Transverse colon (tissue), 4 donors: ENCODE measurements around the gene RAMP3.

Source experiments
- CTCF ChIP-seq, 5 experiments: fragments of 200-600 bp in 3 of 5; fragments of 450-650 bp in 2 of 5; sonication (generic) in 3 of 5; IDR thresholded peaks; 1 replicate in 2 of 5; 2 replicates in 3 of 5; pipeline ENCODE4 v1.5.1; 2016 to 2017; ENCODE audit warnings: antibody characterized with exemption in 5 of 5, inconsistent platforms in 3 of 5, mild to moderate bottlenecking in 2 of 5, moderate library complexity in 1 of 5
- POLR2AphosphoS5 ChIP-seq, 3 donors: sonication (generic); formaldehyde crosslinking; IDR thresholded peaks; one replicate each; pipeline ENCODE4 v1.6.1; 2016; ENCODE audit warnings: antibody characterized with exemption in 3 of 3

DNA sequence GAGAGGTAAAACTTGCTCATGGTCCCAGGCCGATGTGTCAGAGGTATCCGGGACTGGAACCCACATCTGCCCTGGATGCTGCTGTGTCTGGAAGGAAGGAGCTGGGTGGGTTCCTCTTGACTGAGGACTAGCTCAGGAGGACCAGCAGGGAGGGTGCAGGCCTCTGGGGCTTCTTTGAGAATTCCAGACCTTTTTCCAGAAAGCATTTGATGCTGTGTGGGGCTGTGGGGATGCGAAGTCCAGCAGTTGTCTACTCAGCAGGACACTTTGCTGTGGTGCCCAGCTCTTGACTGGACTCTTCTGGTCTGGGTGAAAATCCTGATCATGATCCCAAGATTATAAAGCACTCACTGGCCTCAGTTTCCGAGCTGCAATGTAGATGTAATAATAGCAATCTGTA is 1.7 kb downstream of the RAMP3 start:
- no peak for TF ChIP-seq CTCF (IDR thresholded peaks at IDR 0.05)
- TF ChIP-seq POLR2AphosphoS5 (IDR thresholded peaks at IDR 0.05): no peak
